Bronchial epithelial cell (primary cell): ENCODE data around the gene KIF4B. TPM values are rescaled to one million over a fixed set of nuclear protein-coding genes. Genes with fewer than 3 reads are reported as not detected.

Experiments used
- DNase-seq: peaks from one replicate; pipeline ENCODE4 v3.0.0-alpha.2; 2010; ENCODE audit warnings: low read depth
- FAIRE-seq: peaks from 2 replicates; lab custom pipeline; 2011; peaks lifted over from hg19 to GRCh38; lab: Jason Lieb, UNC
- H3K27me3 ChIP-seq: 2 replicates; pipeline ENCODE4 v1.5.1; 2011; ENCODE audit warnings: low read length; ENCODE audit not compliant: control insufficient read depth, insufficient read depth
- H3K36me3 ChIP-seq: 2 replicates; pipeline ENCODE4 v1.5.1; 2011; ENCODE audit warnings: low read length; ENCODE audit not compliant: control insufficient read depth, insufficient read depth
- H3K4me3 ChIP-seq: 2 replicates; pipeline ENCODE4 v1.5.1; 2011; ENCODE audit warnings: mild to moderate bottlenecking, low read depth, low read length, control low read depth
- CTCF ChIP-seq: IDR thresholded peaks from 2 replicates; pipeline ENCODE4 v1.5.1; 2011; ENCODE audit warnings: mild to moderate bottlenecking, moderate library complexity, low read length, control low read depth, inconsistent platforms; ENCODE audit not compliant: insufficient read depth, severe bottlenecking
- total RNA-seq: library from RNA; depleted of rRNA; stranded (reverse); fragments of >200 nt; gene quantifications from 2 replicates; pipeline ENCODE4 v1.2.1, GENCODE V29; 2014

KIF4B gene
- total RNA-seq, 1 donor from 2014 or later, result under 0.01 TPM

- FAIRE-seq (no peak), DNase-seq (no peak)
- Histone ChIP-seq H3K4me3 (no peak overlapping the region), H3K27me3 (no peaks in the 10 kb centered on the region), H3K36me3 (no peaks in the 10 kb centered on the region)
- no peak for TF ChIP-seq CTCF
Observed at GRCh38 chr5:155056644-155057269, 43.2 kb downstream of the KIF4B start.

DNA sequence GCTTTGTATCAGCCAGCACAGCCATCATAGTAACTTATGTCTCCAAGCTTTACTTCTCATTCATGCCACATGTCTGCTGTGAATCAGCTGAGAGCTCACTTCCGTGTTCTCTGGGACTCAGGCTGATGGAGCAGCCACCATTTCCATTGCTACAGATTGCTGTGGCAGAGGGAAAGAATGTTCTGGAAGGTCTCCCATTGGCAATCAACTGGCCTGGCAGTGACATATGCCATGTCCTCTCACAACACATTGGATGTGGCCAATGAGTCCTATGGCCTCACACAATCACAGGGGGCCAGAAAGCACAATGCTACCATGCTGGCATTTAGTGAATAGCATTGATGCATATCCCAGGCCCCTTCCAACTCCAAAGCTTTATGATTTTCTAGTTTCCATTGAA is 44.1 kb downstream of the KIF4B start:
- FAIRE-seq, result no peak
- H3K4me3 ChIP-seq, result no peak overlapping the region
- TF ChIP-seq CTCF, result no peak
- DNase-seq, result no peak
- no peaks in the 10 kb centered on the region for H3K36me3 ChIP-seq
- no peaks in the 10 kb centered on the region for H3K27me3 ChIP-seq

- Histone ChIP-seq H3K27me3 (no peaks in the 10 kb centered on the region), H3K4me3 (no peak overlapping the region), H3K36me3 (no peaks in the 10 kb centered on the region)
- DNase-seq (no peak), FAIRE-seq (no peak)
- TF ChIP-seq CTCF, result no peak
Observed at GRCh38 chr5:155064580-155064979, 51.0 kb downstream of the KIF4B start.

GRCh38 chr5:155066886-155067595 is 53.5 kb downstream of the KIF4B start:
- no peak for TF ChIP-seq CTCF
- FAIRE-seq, result no peak
- Histone ChIP-seq H3K27me3 (no peaks in the 10 kb centered on the region), H3K4me3 (no peak overlapping the region), H3K36me3 (no peaks in the 10 kb centered on the region)
- no peak for DNase-seq

Other genes with a start within 250 kb of the KIF4B start
- gene FAXDC2, start 163.2 kb upstream of the KIF4B start, total RNA-seq, result 0.13 and 1.1 TPM in 2 replicates
- 41.2 and 56.1 TPM in 2 replicates for gene CNOT8, start 155.1 kb upstream of the KIF4B start, total RNA-seq
- gene GEMIN5, start 75.5 kb upstream of the KIF4B start, total RNA-seq, result 8.7 and 12.6 TPM in 2 replicates
- gene MRPL22, start 72.7 kb upstream of the KIF4B start, total RNA-seq, result 14.2 and 30.7 TPM in 2 replicates